Mucosa of descending colon (tissue), 3 donors: ENCODE measurements around the gene ODF2. TPM values are rescaled to one million over a fixed set of nuclear protein-coding genes. Genes with fewer than 3 reads are reported as not detected.
"Not testable (repeated sequence)": the region's sequence is repeated elsewhere in the genome, so short reads cannot be mapped to it uniquely, and the experiment has no call there.

ENCODE experiments used
- ATAC-seq: fragments of 200-7000 bp; cut with Tn5 transposase; one replicate; pipeline ENCODE4 v1.9.1; 2020; ENCODE audit warnings: mild to moderate bottlenecking, moderate library complexity
- DNase-seq, 3 donors: peaks; one replicate each; pipeline ENCODE4 v3.0.0-alpha.2; 2020
- H3K36me3 ChIP-seq: fragments of 200-600 bp; one replicate; pipeline ENCODE4 v1.8.0; 2021; ENCODE audit warnings: low read depth, mild to moderate bottlenecking
- H3K4me1 ChIP-seq: fragments of 200-600 bp; one replicate; pipeline ENCODE4 v1.8.0; 2021; ENCODE audit warnings: low read depth, mild to moderate bottlenecking
- H3K4me3 ChIP-seq: fragments of 200-600 bp; one replicate; pipeline ENCODE4 v1.8.0; 2021; ENCODE audit warnings: mild to moderate bottlenecking
- H3K9me3 ChIP-seq: fragments of 200-600 bp; one replicate; pipeline ENCODE4 v1.8.0; 2021; ENCODE audit warnings: mild to moderate bottlenecking
- CTCF ChIP-seq: fragments of 200-600 bp; IDR thresholded peaks from one replicate; pipeline ENCODE4 v1.8.0; 2022; ENCODE audit warnings: antibody characterized with exemption, mild to moderate bottlenecking
- intact Hi-C, 2 donors: fragments of 100-400 bp; cut with DNase I in 1 of 2; cut with micrococcal nuclease in 1 of 2; formaldehyde crosslinking; loops; one replicate each; pipeline versions ENCODE4 v1.11.0 to v1.11.1; 2022; cut with DNase I, micrococcal nuclease
- total RNA-seq, 3 donors: library from RNA; stranded (reverse); fragmentation: NEBNext Ultra II Directional in 2 of 3; extraction: Animal tissue kit (Norgen Biotek cat#: 25700) in 2 of 3; gene quantifications; one replicate each; pipeline versions ENCODE4 v1.2.1 to v1.2.4, GENCODE V29; 2021 to 2023
- donor health status: DM: no; HTN: no; CAD: no; lungs with moderate emphysema.
- donor health status: DM: no; HTN: no; CAD: no.
- donor health status: DM: no; HTN: yes; CAD: no.

Gene ODF2
- total RNA-seq, 3 donors from 2014 or later, result 17.1 to 26.1 (median 19.4) TPM

GRCh38 chr9:128434340-128434739, 21.5 kb upstream of the ODF2 start:
- intact Hi-C loops, result no loop called here
- Histone ChIP-seq H3K36me3 (no peaks in the 10 kb centered on the region), H3K9me3 (no peaks in the 10 kb centered on the region), H3K4me3 (no peak overlapping the region), H3K4me1 (no peaks in the 10 kb centered on the region)
- ATAC-seq (no peak), DNase-seq (no peak)
- no peak for TF ChIP-seq CTCF

- no peak for DNase-seq
- Histone ChIP-seq H3K36me3 (no peaks in the 10 kb centered on the region), H3K9me3 (no peaks in the 10 kb centered on the region), H3K4me3 (no peak overlapping the region), H3K4me1 (no peaks in the 10 kb centered on the region)
- no peak for TF ChIP-seq CTCF
- intact Hi-C loops, result no loop called here
- no peak for ATAC-seq
Measured at GRCh38 chr9:128435611-128436010, 20.2 kb upstream of the ODF2 start.

GRCh38 chr9:128438343-128439109, 17.3 kb upstream of the ODF2 start:
- intact Hi-C loops, result no loop called here
- Histone ChIP-seq H3K36me3 (no peaks in the 10 kb centered on the region), H3K9me3 (no peaks in the 10 kb centered on the region), H3K4me3 (no peak overlapping the region), H3K4me1 (no peaks in the 10 kb centered on the region)
- peak; percentile 100 for ATAC-seq
- DNase-seq, result peak; percentile 86 to 92 (median 91)
- TF ChIP-seq CTCF, result peak; percentile 91

- ATAC-seq (no peak), DNase-seq (no peak)
- no peak for TF ChIP-seq CTCF
- H3K36me3 ChIP-seq, result no peaks in the 10 kb centered on the region
- intact Hi-C loops, result no loop called here
- H3K4me3 ChIP-seq, result no peak overlapping the region
- no peaks in the 10 kb centered on the region for H3K9me3 ChIP-seq
- no peaks in the 10 kb centered on the region for H3K4me1 ChIP-seq
Measured at GRCh38 chr9:128439273-128439672, 16.5 kb upstream of the ODF2 start.

DNA sequence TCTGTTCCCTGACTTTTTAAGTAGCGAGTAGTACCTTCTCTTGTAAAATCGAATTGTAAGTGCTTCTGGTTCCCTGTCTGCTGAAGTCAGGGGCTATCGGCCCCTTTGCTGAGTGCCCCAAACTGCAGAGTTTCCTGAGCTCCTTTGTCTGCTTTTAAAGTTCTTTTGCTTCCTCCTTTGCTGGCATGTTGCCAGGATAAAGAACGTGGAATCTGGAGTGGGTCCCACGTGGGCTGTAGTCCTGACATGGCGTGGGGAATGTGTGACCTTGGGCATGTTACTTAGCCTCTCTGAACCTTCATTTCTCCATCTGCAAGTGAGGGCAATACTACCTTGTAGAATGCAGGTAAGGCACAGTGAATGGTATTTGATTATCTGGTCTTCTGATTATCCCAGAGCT, 13.7 kb upstream of the ODF2 start:
- ATAC-seq, result no peak
- H3K4me3 ChIP-seq, result no peak overlapping the region
- H3K4me1 ChIP-seq, result no peaks in the 10 kb centered on the region
- no peak for DNase-seq
- intact Hi-C loops, result no loop called here
- no peaks in the 10 kb centered on the region for H3K36me3 ChIP-seq
- no peak for TF ChIP-seq CTCF
- no peaks in the 10 kb centered on the region for H3K9me3 ChIP-seq

GRCh38 chr9:128446505-128446904, 9.3 kb upstream of the ODF2 start:
- H3K4me3 ChIP-seq, intact Hi-C loops, ATAC-seq, H3K9me3 ChIP-seq, DNase-seq, H3K4me1 ChIP-seq, H3K36me3 ChIP-seq: not testable (repeated sequence)
